Kidney epithelial cell (primary cell): ENCODE measurements around the gene VRK1. TPM values are rescaled to one million over a fixed set of nuclear protein-coding genes. Genes with fewer than 3 reads are reported as not detected.
"Not testable (repeated sequence)": the region's sequence is repeated elsewhere in the genome, so short reads cannot be mapped to it uniquely, and the experiment has no call there.

Source experiments
- DNase-seq: peaks from one replicate; pipeline ENCODE4 v3.0.0-alpha.2; 2010; ENCODE audit warnings: low read depth
- H3K27me3 ChIP-seq: 2 replicates; pipeline ENCODE4 v1.6.0; 2011; ENCODE audit warnings: low read length; ENCODE audit not compliant: control insufficient read depth, insufficient read depth
- H3K36me3 ChIP-seq: 2 replicates; pipeline ENCODE4 v1.5.1; 2011; ENCODE audit warnings: low read length; ENCODE audit not compliant: control insufficient read depth, insufficient read depth
- H3K4me3 ChIP-seq: 2 replicates; pipeline ENCODE4 v1.5.1; 2011; ENCODE audit warnings: low read depth, mild to moderate bottlenecking, control low read depth, low read length
- total RNA-seq: library from RNA; depleted of rRNA; stranded (reverse); fragments of >200 nt; gene quantifications from 2 replicates; pipeline ENCODE4 v1.2.3, GENCODE V29; 2015
- TF ChIP-seq, protein P1 (sequence below): IDR thresholded peaks from 2 replicates; pipeline ENCODE4 v1.5.1; 2011; ENCODE audit warnings: mild to moderate bottlenecking, moderate library complexity, low read length, control low read depth, inconsistent platforms; ENCODE audit not compliant: insufficient read depth, poor library complexity, severe bottlenecking

The VRK1 gene
- total RNA-seq, 1 donor from 2014 or later = 13.0 TPM

DNA sequence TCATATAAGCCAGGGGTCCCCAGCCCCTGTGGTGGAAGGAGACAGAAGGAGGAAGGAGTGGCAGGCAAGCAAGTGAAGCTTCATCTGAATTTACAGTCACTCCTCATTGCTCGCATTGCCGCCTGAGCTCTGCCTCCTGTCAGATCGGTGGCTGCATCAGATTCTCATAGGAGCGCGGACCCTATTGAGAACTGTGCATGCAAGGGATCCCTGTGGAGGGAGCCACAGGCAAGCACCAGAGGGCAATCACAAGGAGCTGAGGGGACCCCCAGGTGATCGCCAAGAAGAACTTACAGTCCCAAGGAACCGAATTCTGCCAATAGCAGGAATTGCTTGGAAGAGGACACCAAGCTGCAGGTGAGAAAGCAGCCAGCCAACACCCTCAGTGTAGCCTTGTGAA is 33.2 kb upstream of the VRK1 start:
- Histone ChIP-seq H3K4me3 (no peak overlapping the region), H3K27me3 (no peaks in the 10 kb centered on the region), H3K36me3 (no peaks in the 10 kb centered on the region)
- TF ChIP-seq, protein P1, sequence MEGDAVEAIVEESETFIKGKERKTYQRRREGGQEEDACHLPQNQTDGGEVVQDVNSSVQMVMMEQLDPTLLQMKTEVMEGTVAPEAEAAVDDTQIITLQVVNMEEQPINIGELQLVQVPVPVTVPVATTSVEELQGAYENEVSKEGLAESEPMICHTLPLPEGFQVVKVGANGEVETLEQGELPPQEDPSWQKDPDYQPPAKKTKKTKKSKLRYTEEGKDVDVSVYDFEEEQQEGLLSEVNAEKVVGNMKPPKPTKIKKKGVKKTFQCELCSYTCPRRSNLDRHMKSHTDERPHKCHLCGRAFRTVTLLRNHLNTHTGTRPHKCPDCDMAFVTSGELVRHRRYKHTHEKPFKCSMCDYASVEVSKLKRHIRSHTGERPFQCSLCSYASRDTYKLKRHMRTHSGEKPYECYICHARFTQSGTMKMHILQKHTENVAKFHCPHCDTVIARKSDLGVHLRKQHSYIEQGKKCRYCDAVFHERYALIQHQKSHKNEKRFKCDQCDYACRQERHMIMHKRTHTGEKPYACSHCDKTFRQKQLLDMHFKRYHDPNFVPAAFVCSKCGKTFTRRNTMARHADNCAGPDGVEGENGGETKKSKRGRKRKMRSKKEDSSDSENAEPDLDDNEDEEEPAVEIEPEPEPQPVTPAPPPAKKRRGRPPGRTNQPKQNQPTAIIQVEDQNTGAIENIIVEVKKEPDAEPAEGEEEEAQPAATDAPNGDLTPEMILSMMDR = no peak
- DNase-seq = no peak

DNA sequence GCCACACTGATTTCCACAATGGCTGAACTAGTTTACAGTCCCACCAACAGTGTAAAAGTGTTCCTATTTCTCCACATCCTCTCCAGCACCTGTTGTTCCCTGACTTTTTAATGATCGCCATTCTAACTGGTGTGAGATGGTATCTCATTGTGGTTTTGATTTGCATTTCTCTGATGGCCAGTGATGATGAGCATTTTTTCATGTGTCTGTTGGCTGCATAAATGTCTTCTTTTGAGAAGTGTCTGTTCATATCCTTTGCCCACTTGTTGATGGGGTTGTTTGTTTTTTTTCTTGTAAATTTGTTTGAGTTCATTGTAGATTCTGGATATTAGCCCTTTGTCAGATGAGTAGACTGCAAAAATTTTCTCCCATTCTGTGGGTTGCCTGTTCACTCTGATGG is 32.0 kb upstream of the VRK1 start:
- DNase-seq, H3K27me3 ChIP-seq, H3K36me3 ChIP-seq, H3K4me3 ChIP-seq: not testable (repeated sequence)

DNA sequence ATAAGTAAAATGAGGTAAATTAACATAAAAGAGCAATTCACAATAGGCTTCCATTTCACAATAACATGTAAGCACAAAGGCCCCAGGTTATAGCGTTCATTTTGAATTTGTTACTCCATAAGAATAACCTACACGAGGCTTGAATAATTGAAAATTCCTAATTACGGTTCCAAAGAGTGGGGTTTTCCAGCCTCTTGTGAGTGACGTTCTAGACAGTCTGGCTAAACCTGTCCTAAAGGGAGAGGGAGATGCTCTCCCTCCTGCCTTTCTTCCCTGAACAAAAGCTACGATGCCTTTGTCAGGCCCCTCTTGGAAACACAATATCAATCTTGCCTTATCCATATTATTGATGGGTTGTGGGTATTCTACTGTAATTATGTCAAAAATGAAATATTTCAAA is 24.3 kb upstream of the VRK1 start:
- H3K27me3 ChIP-seq = no peaks in the 10 kb centered on the region
- no peak for DNase-seq
- TF ChIP-seq, protein P1 = no peak
- H3K4me3 ChIP-seq = no peak overlapping the region
- no peaks in the 10 kb centered on the region for H3K36me3 ChIP-seq

DNA sequence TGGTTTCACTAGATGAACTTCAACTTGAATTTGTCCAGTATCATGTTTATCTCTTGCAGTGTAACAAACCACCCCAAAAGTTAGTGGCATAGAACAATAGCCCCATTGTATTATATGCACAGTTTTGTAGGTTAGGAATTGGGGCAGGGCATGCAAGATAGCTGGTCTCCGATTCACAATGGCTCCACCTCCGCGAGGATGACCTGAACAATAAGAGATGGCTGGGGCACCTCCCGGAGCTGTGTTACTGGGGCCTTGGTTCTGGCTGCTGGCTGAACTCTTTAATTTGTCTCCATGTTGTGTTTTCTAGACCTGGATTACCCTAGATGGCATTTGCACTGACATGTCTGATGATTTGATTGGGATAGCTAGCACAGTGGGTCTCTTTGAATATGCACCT is 20.4 kb upstream of the VRK1 start:
- Histone ChIP-seq H3K36me3 (no peaks in the 10 kb centered on the region), H3K27me3 (no peaks in the 10 kb centered on the region), H3K4me3 (no peak overlapping the region)
- TF ChIP-seq, protein P1 = no peak
- DNase-seq = no peak

DNA sequence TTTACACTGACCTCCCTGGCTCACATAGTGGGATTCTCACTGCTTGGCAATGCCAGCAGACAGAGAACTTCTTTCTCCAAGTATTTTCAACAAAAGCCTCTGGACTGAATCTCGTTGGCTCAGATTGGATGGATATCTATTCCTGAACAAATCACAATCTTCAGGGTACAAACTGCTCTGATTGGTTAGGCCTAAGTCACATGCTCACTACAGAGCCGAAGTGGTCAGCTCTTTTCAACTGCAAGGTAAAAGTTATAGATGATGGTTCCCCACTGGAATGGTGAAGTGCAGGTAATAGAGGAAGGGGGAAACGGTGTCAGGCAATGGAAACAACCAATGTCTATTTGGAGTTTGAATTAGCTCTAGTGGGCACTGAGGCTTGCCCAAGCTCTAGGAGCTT is 16.7 kb upstream of the VRK1 start:
- no peak for DNase-seq
- Histone ChIP-seq H3K27me3 (no peaks in the 10 kb centered on the region), H3K36me3 (no peaks in the 10 kb centered on the region), H3K4me3 (no peak overlapping the region)
- TF ChIP-seq, protein P1 = no peak

DNA sequence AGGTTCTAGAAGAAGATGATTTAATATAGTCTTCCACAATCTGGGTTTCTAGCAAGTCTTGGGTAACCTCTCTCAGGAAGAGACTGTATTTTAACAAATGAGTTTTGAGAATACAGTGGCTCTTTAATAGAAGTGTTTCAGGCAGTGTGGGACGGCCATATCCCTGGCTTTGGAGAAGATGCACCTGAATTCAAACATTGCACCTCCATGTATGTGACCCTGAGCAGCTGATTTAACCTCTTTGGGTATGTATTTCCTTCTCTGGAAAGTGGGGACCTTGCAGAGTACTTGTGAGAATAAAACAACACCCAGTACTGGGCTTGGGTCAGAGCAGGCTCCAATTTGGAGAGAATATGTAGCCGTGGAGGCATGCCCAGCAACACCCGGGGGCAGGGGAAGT is 15.8 kb upstream of the VRK1 start:
- TF ChIP-seq, protein P1 = no peak
- no peaks in the 10 kb centered on the region for H3K36me3 ChIP-seq
- no peaks in the 10 kb centered on the region for H3K27me3 ChIP-seq
- no peak overlapping the region for H3K4me3 ChIP-seq
- DNase-seq = no peak

DNA sequence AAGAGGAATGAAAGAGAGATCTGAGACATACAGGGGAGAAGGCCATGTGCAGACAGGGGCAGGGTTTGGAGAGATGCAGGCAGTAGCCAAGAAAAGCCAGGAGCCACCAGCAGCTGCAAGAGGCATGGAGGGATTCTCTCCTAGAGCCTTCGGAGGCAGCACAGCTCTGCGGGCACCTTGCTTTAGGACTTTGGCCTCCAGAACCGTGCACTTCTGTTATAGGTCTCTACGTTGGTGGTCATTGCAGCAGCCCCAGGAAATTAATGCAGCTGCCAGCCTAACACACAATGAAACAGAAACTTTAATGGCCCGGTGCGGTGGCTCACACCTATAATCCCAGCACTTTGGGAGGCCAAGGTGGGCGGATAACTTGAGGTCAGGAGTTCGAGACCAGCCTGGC is 14.7 kb upstream of the VRK1 start:
- TF ChIP-seq, protein P1 = no peak
- H3K27me3 ChIP-seq = no peaks in the 10 kb centered on the region
- DNase-seq = no peak
- no peaks in the 10 kb centered on the region for H3K36me3 ChIP-seq
- H3K4me3 ChIP-seq = no peak overlapping the region
